ENCODE measurements around the gene B3GALT6.

GRCh38 chr1:1218524-1219200 lies 13.4 kb upstream of the B3GALT6 start:
- no peak for TF ChIP-seq CTCF (IDR thresholded peaks at IDR 0.05)
- no peak for TF ChIP-seq POLR2A (IDR thresholded peaks at IDR 0.05)

Measured in transverse colon (tissue), 3 donors.